Small intestine (tissue), 7 donors: ENCODE data around the gene KCNN1. TPM values are rescaled to one million over a fixed set of nuclear protein-coding genes. Genes with fewer than 3 reads are reported as not detected.

Experiments used
- DNase-seq, 2 donors: peaks; one replicate each; pipeline versions ENCODE4 v3.0.0 to v3.0.0-alpha.2; 2013
- FAIRE-seq: peaks from 2 replicates; lab custom pipeline; 2012; peaks lifted over from hg19 to GRCh38; lab: Jason Lieb, UNC
- H3K27ac ChIP-seq, 3 donors: one replicate each; pipeline ENCODE4 v1.5.1; 2013; ENCODE audit warnings: low read length in 2 of 3, mild to moderate bottlenecking in 2 of 3, control low read depth in 1 of 3, inconsistent platforms in 1 of 3, low read depth in 1 of 3, moderate library complexity in 1 of 3
- H3K27me3 ChIP-seq, 3 donors: one replicate each; pipeline ENCODE4 v1.6.1; 2013; ENCODE audit warnings: low read length in 3 of 3, inconsistent platforms in 1 of 3; ENCODE audit not compliant: control insufficient read depth in 3 of 3, insufficient read depth in 3 of 3
- H3K36me3 ChIP-seq, 3 donors: one replicate each; pipeline ENCODE4 v1.6.1; 2013; ENCODE audit warnings: low read length in 3 of 3, inconsistent platforms in 1 of 3, low read depth in 1 of 3, mild to moderate bottlenecking in 1 of 3, moderate library complexity in 1 of 3; ENCODE audit not compliant: control insufficient read depth in 3 of 3, insufficient read depth in 2 of 3
- H3K4me1 ChIP-seq, 3 donors: one replicate each; pipeline ENCODE4 v1.6.1; 2013; ENCODE audit warnings: low read length in 2 of 3, inconsistent platforms in 1 of 3, low read depth in 1 of 3, mild to moderate bottlenecking in 1 of 3, moderate library complexity in 1 of 3; ENCODE audit not compliant: control insufficient read depth in 3 of 3, insufficient read depth in 2 of 3
- H3K4me3 ChIP-seq, 3 donors: one replicate each; pipeline ENCODE4 v1.5.1; 2013; ENCODE audit warnings: low read length in 3 of 3, control low read depth in 1 of 3, inconsistent platforms in 1 of 3, low read depth in 1 of 3, mild to moderate bottlenecking in 1 of 3, moderate library complexity in 1 of 3
- H3K9me3 ChIP-seq, 2 donors: one replicate each; pipeline ENCODE4 v1.6.1; 2013; ENCODE audit warnings: low read depth in 1 of 2, low read length in 1 of 2; ENCODE audit not compliant: control insufficient read depth in 2 of 2, insufficient read depth in 1 of 2
- WGBS, 3 donors: extraction: QIAGEN DNeasy Blood & Tissue Kit; methylation state at CpG; one replicate each; pipeline ENCODE4 v1.1.7; 2013; 5-methylcytosine and 5-hydroxymethylcytosine counted together
- polyA plus RNA-seq, 4 donors: library from polyadenylated mRNA; stranded (reverse) in 3 of 4; unstranded in 1 of 4; fragments of 200-250 nt in 3 of 4; fragments of 120-200 nt in 1 of 4; gene quantifications; one replicate each; pipeline versions ENCODE4 v1.2.1 to v1.2.3, GENCODE V29; 2013
- donor health status: healthy with polysubstance abuse.
- donor health status: control.
- donor health status: control.
- donor health status: Bipolar disorder and iron deficiency.
- donor health status: healthy.

KCNN1 gene
- polyA plus RNA-seq, 4 donors: 0.24 to 0.41 TPM; not detected in 2

DNA sequence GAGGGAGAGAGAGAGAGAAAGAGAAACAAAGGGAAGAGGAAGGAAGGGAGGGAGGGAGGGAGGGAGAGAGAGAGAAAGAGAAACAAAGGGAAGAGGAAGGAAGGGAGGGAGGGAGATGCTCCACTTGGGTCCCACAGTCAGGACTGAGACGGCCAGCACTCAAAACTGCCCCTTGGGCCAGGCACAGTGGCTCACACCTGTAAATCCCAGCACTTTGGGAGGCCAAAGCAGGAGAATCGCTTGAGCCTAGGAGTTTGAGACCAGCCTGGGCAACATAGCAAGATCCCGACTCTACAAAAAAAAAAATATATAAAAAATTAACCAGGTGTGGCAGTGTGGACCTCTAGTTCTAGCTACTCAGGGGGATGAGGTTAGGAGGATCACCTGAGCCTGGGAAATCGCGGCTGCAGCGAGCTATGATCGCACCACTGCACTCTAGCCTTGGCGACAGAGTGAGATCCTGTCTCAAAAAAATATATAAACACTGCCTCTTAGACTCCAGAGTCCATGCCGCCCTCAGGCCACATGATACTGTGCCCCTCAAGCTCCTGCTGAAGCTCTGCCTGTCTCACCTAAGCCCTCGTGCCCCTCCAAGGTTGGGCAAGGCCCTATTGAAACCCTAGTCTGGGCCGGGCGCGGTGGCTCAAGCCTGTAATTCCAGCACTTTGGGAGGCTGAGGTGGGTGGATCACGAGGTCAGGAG lies 49.5 kb downstream of the KCNN1 start:
- peaks cover 1 to 11% (median 8%) of the 10 kb centered on the region in 3 donors for H3K4me1 ChIP-seq
- DNase-seq: no peak
- H3K27ac ChIP-seq: peak overlapping the region in 2 of 3 donors; percentile 6 to 77

DNA sequence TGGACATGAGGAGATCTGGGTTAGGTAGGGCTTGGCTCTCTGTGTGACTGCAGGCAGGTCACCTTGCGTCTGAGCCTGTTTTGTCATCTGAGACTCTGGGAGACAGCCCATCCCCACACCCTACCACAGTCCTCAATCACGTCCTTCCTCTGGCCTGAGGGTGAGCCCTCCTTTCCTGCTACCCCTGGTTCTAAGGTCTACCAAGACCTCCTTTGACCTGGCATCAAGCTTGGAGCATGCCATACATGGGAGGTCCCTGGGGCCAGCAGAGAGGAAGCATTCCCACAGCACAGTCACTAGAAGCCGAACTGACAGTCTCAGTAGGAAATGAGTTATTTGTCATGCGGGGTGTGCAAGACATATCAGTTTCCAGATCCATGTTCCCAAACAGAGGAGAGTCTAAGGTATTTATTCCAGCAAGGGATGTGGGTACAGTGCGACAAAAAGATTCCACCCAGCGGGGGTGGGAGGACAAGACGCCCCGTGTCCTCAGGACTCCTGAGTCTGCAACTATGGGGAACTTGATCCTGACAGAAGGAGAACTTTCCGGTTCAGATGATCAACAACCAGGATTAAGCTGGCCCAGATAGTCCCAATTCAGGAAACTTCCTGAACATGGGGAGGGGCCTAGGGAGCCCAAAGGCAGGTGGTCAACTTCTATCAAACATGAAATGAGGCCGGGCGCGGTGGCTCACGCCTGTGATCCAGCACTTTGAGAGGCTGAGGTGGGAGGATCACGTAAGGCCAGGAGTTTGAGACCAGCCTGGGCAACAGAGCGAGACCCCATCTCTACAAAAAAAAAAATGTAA lies 50.6 kb downstream of the KCNN1 start:
- peak overlapping the region in 2 of 3 donors; percentile 14 to 77 for H3K27ac ChIP-seq
- peaks cover 3 to 19% (median 10%) of the 10 kb centered on the region in 3 donors for H3K36me3 ChIP-seq
- no peak for DNase-seq
- H3K9me3 ChIP-seq: no peaks in the 10 kb centered on the region
- peaks cover 3 to 12% (median 8%) of the 10 kb centered on the region in 3 donors for H3K4me1 ChIP-seq
- no peak for FAIRE-seq
- H3K27me3 ChIP-seq: no peaks in the 10 kb centered on the region
- H3K4me3 ChIP-seq: no peak overlapping the region
- WGBS, 3 donors: 68 to 78% (median 73%) methylated on average over 14 to 15 of the region's 15 CpGs

More for the DNA sequence above, 49.5 kb downstream of the KCNN1 start:
- FAIRE-seq: no peak
- 85 to 92% (median 90%) methylated on average over 14 of the region's 14 CpGs for WGBS, 3 donors
- Histone ChIP-seq H3K36me3 (peaks cover 3 to 27% (median 12%) of the 10 kb centered on the region in 3 donors), H3K9me3 (no peaks in the 10 kb centered on the region), H3K4me3 (no peak overlapping the region), H3K27me3 (no peaks in the 10 kb centered on the region)

- no peak overlapping the region for H3K4me3 ChIP-seq
- H3K27ac ChIP-seq: peak overlapping the region in 2 of 3 donors; percentile 12 to 93
- no peaks in the 10 kb centered on the region for H3K9me3 ChIP-seq
- 27 to 47% (median 37%) methylated on average over 14 to 16 of the region's 16 CpGs for WGBS, 3 donors
- FAIRE-seq: no peak
- no peak for DNase-seq
- no peaks in the 10 kb centered on the region for H3K36me3 ChIP-seq
- H3K4me1 ChIP-seq: peaks cover 0 to 19% (median 3%) of the 10 kb centered on the region in 3 donors
- H3K27me3 ChIP-seq: no peaks in the 10 kb centered on the region
Measured at GRCh38 chr19:18020212-18021085, 53.5 kb downstream of the KCNN1 start.

GRCh38 chr19:18021121-18021755 lies 54.3 kb downstream of the KCNN1 start:
- 29 to 33% (median 32%) methylated on average over 20 to 21 of the region's 21 CpGs for WGBS, 3 donors
- FAIRE-seq (no peak), DNase-seq (peak; percentile 40 to 42)
- Histone ChIP-seq H3K9me3 (no peaks in the 10 kb centered on the region), H3K27me3 (no peaks in the 10 kb centered on the region), H3K4me3 (no peak overlapping the region), H3K36me3 (no peaks in the 10 kb centered on the region), H3K4me1 (peaks cover 0 to 19% (median 3%) of the 10 kb centered on the region in 3 donors), H3K27ac (peak overlapping the region; percentile 6 to 93 (median 22))

DNA sequence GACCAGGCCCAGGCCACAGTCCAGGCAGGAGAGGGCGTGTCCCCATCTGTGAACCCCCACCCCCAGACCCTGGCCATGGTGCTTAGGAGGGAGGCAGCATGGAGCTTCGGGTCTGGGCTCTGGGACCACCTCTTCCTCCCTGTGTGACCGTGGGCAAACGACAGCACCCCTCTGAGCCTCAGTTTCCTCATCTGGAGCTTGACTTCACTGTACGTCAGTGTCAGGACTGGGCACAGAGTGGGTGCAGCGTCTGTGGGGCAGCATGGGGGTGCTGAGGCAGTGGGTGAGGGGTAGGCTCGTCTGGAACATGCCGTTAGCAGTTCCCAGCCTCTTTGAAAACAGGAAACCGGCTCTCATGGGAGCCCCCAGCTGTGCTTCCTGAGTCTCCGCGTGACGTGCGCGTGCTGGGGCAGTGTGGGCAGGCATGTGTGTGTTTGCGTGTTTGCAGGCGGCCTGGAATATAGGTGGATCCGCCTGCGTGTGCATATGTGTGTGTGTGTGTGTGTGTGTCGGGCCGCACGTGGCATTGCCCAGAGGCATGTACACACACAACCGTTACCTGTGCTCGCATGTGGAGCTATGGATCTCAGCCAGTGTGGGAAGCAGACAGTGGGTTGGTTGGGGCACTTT lies 56.8 kb downstream of the KCNN1 start:
- Histone ChIP-seq H3K9me3 (no peaks in the 10 kb centered on the region), H3K36me3 (no peaks in the 10 kb centered on the region), H3K4me1 (peaks cover 0 to 19% (median 3%) of the 10 kb centered on the region in 3 donors), H3K27me3 (peaks cover 0 to 2% (median 0%) of the 10 kb centered on the region in 3 donors), H3K4me3 (no peak overlapping the region), H3K27ac (peak overlapping the region; percentile 48 to 97 (median 50))
- DNase-seq (peak; percentile 38 to 45), FAIRE-seq (no peak)
- 49 to 78% (median 64%) methylated on average over 23 of the region's 23 CpGs for WGBS, 3 donors

DNA sequence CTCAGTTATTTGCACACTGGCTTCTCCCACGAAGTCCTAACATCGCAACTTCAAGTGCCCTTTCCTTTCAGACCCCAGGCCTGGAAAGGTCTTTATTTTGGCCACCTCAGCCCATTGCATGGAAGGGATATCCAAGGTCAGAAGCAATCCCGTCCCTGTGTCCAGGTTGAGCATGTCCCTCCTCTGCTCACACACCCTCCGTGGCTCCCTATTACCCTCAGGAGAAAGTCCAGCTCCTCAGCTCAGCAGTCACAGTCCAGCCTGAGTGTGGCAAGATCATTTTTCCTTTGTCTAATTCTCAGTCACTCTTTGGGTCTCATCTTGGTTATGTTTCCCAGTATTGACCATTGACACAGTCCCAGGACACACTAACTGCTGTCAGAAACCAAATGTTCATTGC lies 60.2 kb downstream of the KCNN1 start:
- Histone ChIP-seq H3K36me3 (no peaks in the 10 kb centered on the region), H3K27ac (no peak overlapping the region), H3K4me3 (no peak overlapping the region), H3K9me3 (no peaks in the 10 kb centered on the region), H3K27me3 (peaks cover 0 to 2% (median 0%) of the 10 kb centered on the region in 3 donors), H3K4me1 (peaks cover 0 to 7% (median 5%) of the 10 kb centered on the region in 3 donors)
- no peak for DNase-seq
- WGBS, 3 donors: 80 to 89% (median 89%) methylated on average over 4 of the region's 4 CpGs
- no peak for FAIRE-seq

- FAIRE-seq: no peak
- Histone ChIP-seq H3K4me3 (no peak overlapping the region), H3K4me1 (peaks cover 0 to 5% (median 0%) of the 10 kb centered on the region in 3 donors), H3K9me3 (no peaks in the 10 kb centered on the region), H3K27ac (peak overlapping the region in 2 of 3 donors; percentile 54 to 73), H3K36me3 (no peaks in the 10 kb centered on the region), H3K27me3 (peaks cover 0 to 2% (median 0%) of the 10 kb centered on the region in 3 donors)
- 17 to 48% (median 32%) methylated on average over 8 of the region's 8 CpGs for WGBS, 3 donors
- peak; percentile 72 to 78 for DNase-seq
Measured at GRCh38 chr19:18029617-18030338, 62.9 kb downstream of the KCNN1 start.
